ENCODE measurements around the gene CDC42BPB.

GRCh38 chr14:103099733-103100280, 42.5 kb upstream of the CDC42BPB start:
- TF ChIP-seq, protein P1, sequence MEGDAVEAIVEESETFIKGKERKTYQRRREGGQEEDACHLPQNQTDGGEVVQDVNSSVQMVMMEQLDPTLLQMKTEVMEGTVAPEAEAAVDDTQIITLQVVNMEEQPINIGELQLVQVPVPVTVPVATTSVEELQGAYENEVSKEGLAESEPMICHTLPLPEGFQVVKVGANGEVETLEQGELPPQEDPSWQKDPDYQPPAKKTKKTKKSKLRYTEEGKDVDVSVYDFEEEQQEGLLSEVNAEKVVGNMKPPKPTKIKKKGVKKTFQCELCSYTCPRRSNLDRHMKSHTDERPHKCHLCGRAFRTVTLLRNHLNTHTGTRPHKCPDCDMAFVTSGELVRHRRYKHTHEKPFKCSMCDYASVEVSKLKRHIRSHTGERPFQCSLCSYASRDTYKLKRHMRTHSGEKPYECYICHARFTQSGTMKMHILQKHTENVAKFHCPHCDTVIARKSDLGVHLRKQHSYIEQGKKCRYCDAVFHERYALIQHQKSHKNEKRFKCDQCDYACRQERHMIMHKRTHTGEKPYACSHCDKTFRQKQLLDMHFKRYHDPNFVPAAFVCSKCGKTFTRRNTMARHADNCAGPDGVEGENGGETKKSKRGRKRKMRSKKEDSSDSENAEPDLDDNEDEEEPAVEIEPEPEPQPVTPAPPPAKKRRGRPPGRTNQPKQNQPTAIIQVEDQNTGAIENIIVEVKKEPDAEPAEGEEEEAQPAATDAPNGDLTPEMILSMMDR (IDR thresholded peaks at IDR 0.05), result no peak
- TF ChIP-seq POLR2A (IDR thresholded peaks at IDR 0.05), result no peak
